DND-41 (cell line): ENCODE measurements around the gene NPIPA1.

Experiments used
- ATAC-seq: fragments of 200-7000 bp; cut with Tn5 transposase; 3 replicates; pipeline ENCODE4 v1.9.1; 2021; ENCODE audit warnings: low read depth; ENCODE audit not compliant: insufficient read depth
- DNase-seq: peaks from one replicate; pipeline ENCODE4 v3.0.0-alpha.2; 2020
- H2AFZ ChIP-seq: 2 replicates; pipeline ENCODE4 v1.6.0; 2012; ENCODE audit warnings: low read depth, low read length
- H3K27ac ChIP-seq: 2 replicates; pipeline ENCODE4 v1.5.1; 2012; ENCODE audit warnings: low read length, inconsistent platforms
- H3K27me3 ChIP-seq: fragments of 200-600 bp; sonication (generic); 2 replicates; pipeline ENCODE4 v1.6.0; 2012; ENCODE audit warnings: low read length, mild to moderate bottlenecking, inconsistent platforms; ENCODE audit not compliant: insufficient read depth, poor library complexity
- H3K36me3 ChIP-seq: 2 replicates; pipeline ENCODE4 v1.5.1; 2012; ENCODE audit warnings: low read length, inconsistent platforms; ENCODE audit not compliant: insufficient read depth
- H3K4me1 ChIP-seq: 2 replicates; pipeline ENCODE4 v1.5.1; 2012; ENCODE audit warnings: mild to moderate bottlenecking, low read length; ENCODE audit not compliant: insufficient read depth
- H3K4me2 ChIP-seq: 2 replicates; pipeline ENCODE4 v1.6.0; 2012; ENCODE audit warnings: mild to moderate bottlenecking, moderate library complexity, low read length, inconsistent platforms; ENCODE audit not compliant: insufficient read depth
- H3K4me3 ChIP-seq, 2 experiments: fragments of 200-600 bp in 1 of 2; shearing (Covaris generic) in 1 of 2; 2 replicates each; pipeline ENCODE4 v1.5.1; 2012 to 2016; ENCODE audit warnings: inconsistent platforms in 2 of 2, low read length in 2 of 2, mild to moderate bottlenecking in 2 of 2, low read depth in 1 of 2, moderate library complexity in 1 of 2
- H3K79me2 ChIP-seq: 2 replicates; pipeline ENCODE4 v1.6.0; 2012; ENCODE audit warnings: low read length, inconsistent platforms; ENCODE audit not compliant: insufficient read depth
- H3K9ac ChIP-seq: 2 replicates; pipeline ENCODE4 v1.6.0; 2012; ENCODE audit warnings: low read depth, mild to moderate bottlenecking, inconsistent platforms, low read length, moderate library complexity
- H3K9me3 ChIP-seq: 2 replicates; pipeline ENCODE4 v1.5.1; 2012; ENCODE audit warnings: low read length, moderate library complexity, mild to moderate bottlenecking, inconsistent platforms; ENCODE audit not compliant: insufficient read depth, severe bottlenecking
- H4K20me1 ChIP-seq: 2 replicates; pipeline ENCODE4 v1.6.0; 2012; ENCODE audit warnings: low read length; ENCODE audit not compliant: insufficient read depth
- CTCF ChIP-seq: IDR thresholded peaks from 2 replicates; pipeline ENCODE4 v1.5.1; 2012; ENCODE audit warnings: borderline replicate concordance, low read length, moderate library complexity, mild to moderate bottlenecking; ENCODE audit not compliant: poor library complexity, severe bottlenecking; ENCODE audit errors: extremely low read depth
- EZH2 ChIP-seq: IDR thresholded peaks from 3 replicates; pipeline ENCODE4 v1.6.1; 2012; ENCODE audit warnings: borderline replicate concordance, low read depth, mild to moderate bottlenecking, moderate library complexity, low read length, inconsistent platforms; ENCODE audit not compliant: severe bottlenecking

NPIPA1 gene

GRCh38 chr16:14958970-14959369 is 21.7 kb downstream of the NPIPA1 start:
- Histone ChIP-seq H3K4me1 (no peaks in the 10 kb centered on the region), H4K20me1 (0 out of 2 replicates have a peak, but pooled peaks cover 5% of the 10 kb centered on the region), H3K4me2 (no peak overlapping the region), H3K79me2 (no peaks in the 10 kb centered on the region), H3K27me3 (peaks cover 6% of the 10 kb centered on the region), H3K9ac (no peak overlapping the region), H3K9me3 (no peaks in the 10 kb centered on the region), H3K36me3 (no peaks in the 10 kb centered on the region), H2AFZ (no peak overlapping the region), H3K27ac (no peak overlapping the region), H3K4me3 (no peak overlapping the region)
- TF ChIP-seq EZH2 (no peak), CTCF (no peak)
- DNase-seq (no peak), ATAC-seq (no peak)

DNA sequence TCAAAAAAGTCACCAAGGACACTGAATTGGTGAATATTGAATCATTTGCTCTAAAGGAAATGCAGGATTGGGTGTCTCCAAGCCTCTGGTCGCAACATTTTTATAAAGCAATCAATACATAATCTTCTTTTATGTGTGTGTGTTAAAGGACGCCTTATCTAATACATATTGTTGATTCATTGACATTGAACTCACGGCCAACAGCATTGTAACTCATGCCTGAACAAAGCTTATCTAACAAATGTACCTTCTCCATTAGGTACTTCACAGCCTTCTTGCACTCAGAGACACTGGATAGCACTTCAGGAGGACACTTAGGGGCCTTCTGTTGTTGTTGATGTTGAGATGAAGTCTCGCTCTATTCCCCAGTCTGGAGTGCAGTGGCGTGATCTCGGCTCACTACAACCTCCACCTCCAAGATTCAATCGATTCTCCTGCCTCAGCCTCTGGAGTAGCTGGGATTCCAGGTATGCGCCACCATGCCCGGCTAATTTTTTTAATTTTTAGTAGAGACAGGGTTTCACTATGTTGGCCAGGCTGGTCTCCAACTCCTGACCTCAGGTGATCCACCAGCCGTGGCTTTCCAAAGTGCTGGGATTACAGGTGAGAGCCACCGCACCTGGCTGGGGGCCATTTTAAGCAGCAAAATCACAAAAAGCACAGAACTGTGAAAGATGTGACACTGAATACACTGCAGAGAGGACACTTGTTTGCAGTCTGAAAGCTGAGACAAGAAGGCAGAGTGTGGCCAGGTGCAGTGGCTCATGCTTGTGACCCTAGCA is 24.4 kb downstream of the NPIPA1 start:
- H3K4me2 ChIP-seq: no peak overlapping the region
- DNase-seq: no peak
- H3K27ac ChIP-seq: no peak overlapping the region
- H3K9ac ChIP-seq: no peak overlapping the region
- H4K20me1 ChIP-seq: 0 out of 2 replicates have a peak, but pooled peaks cover 5% of the 10 kb centered on the region
- H3K4me3 ChIP-seq: no peak overlapping the region
- H3K79me2 ChIP-seq: no peaks in the 10 kb centered on the region
- no peak for ATAC-seq
- H3K36me3 ChIP-seq: no peaks in the 10 kb centered on the region
- H3K4me1 ChIP-seq: no peaks in the 10 kb centered on the region
- H2AFZ ChIP-seq: no peak overlapping the region
- no peaks in the 10 kb centered on the region for H3K9me3 ChIP-seq
- peaks cover 6% of the 10 kb centered on the region for H3K27me3 ChIP-seq
- TF ChIP-seq CTCF: no peak
- no peak for TF ChIP-seq EZH2

- H3K79me2 ChIP-seq: no peaks in the 10 kb centered on the region
- H3K27ac ChIP-seq: no peak overlapping the region
- peaks cover 6% of the 10 kb centered on the region for H3K27me3 ChIP-seq
- no peak overlapping the region; the same call in 1 of the 2 replicates for H2AFZ ChIP-seq
- H3K36me3 ChIP-seq: no peaks in the 10 kb centered on the region
- no peak for ATAC-seq
- H3K9me3 ChIP-seq: no peaks in the 10 kb centered on the region
- H3K4me3 ChIP-seq: no peak overlapping the region
- H4K20me1 ChIP-seq: 0 out of 2 replicates have a peak, but pooled peaks cover 5% of the 10 kb centered on the region
- TF ChIP-seq CTCF (no peak), EZH2 (no peak)
- H3K9ac ChIP-seq: no peak overlapping the region
- H3K4me2 ChIP-seq: no peak overlapping the region
- no peaks in the 10 kb centered on the region for H3K4me1 ChIP-seq
- no peak for DNase-seq
Observed at GRCh38 chr16:14963281-14964173, 26.3 kb downstream of the NPIPA1 start.
